ENCODE measurements around the gene PKNOX2.

DNA sequence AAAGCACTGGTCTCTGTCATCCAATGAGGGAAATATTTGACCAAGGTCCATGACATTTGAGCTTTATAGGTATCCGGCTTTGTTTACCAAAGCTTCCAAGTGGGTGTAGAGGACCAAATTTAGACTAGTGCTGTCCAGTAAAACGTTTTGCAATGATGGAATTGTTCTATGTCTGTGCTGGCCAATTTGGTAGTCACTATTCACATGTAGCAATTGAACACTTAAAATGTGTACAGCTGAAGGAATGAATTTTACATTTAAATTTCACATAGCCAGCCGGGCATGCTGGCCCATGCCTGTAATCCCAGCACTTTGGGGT, 118.0 kb downstream of the PKNOX2 start:
- TF ChIP-seq, protein P1, sequence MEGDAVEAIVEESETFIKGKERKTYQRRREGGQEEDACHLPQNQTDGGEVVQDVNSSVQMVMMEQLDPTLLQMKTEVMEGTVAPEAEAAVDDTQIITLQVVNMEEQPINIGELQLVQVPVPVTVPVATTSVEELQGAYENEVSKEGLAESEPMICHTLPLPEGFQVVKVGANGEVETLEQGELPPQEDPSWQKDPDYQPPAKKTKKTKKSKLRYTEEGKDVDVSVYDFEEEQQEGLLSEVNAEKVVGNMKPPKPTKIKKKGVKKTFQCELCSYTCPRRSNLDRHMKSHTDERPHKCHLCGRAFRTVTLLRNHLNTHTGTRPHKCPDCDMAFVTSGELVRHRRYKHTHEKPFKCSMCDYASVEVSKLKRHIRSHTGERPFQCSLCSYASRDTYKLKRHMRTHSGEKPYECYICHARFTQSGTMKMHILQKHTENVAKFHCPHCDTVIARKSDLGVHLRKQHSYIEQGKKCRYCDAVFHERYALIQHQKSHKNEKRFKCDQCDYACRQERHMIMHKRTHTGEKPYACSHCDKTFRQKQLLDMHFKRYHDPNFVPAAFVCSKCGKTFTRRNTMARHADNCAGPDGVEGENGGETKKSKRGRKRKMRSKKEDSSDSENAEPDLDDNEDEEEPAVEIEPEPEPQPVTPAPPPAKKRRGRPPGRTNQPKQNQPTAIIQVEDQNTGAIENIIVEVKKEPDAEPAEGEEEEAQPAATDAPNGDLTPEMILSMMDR (conservative IDR thresholded peaks at IDR 0.05 in 1 of 2, IDR thresholded peaks at IDR 0.05 in 1 of 2; ENCODE audit: extremely low read depth in 1 of 2, insufficient read depth in 1 of 2, low read depth in 1 of 2, low read length in 2 of 2), result no peak
- no peak for TF ChIP-seq EZH2 (IDR thresholded peaks at IDR 0.05; ENCODE audit: borderline replicate concordance, low read length)
